ENCODE results near the gene ANO3. TPM values are rescaled to one million over a fixed set of nuclear protein-coding genes. Genes with fewer than 3 reads are reported as not detected.

Gene ANO3
- total and polyA plus RNA-seq, 2 donors from 2014 or later = 0.30 to 1.5 TPM

- no peaks in the 10 kb centered on the region for H3K27me3 ChIP-seq (ENCODE audit: control insufficient read depth, insufficient read depth, low read length)
- FAIRE-seq (no peak), DNase-seq (no peak)
- no peak overlapping the region for H3K27ac ChIP-seq (ENCODE audit: low read depth in 2 of 2, low read length in 2 of 2)
- no peak for TF ChIP-seq CTCF (IDR thresholded peaks at IDR 0.05; ENCODE audit: borderline replicate concordance, extremely low read depth, insufficient read depth)
- H3K9ac ChIP-seq (ENCODE audit: low read length in 3 of 3) = no peak overlapping the region
- no peak overlapping the region for H3K4me3 ChIP-seq (ENCODE audit: low read length in 3 of 3)
- no peaks in the 10 kb centered on the region for H3K9me3 ChIP-seq (ENCODE audit: control insufficient read depth in 2 of 3, insufficient read depth in 1 of 3, low read length in 3 of 3)
- intact Hi-C loops (cut with DNase I) = no loop called here
- H3K36me3 ChIP-seq (ENCODE audit: control insufficient read depth in 2 of 3, insufficient read depth in 3 of 3, low read length in 3 of 3) = no peaks in the 10 kb centered on the region
- no peaks in the 10 kb centered on the region for H3K4me1 ChIP-seq (ENCODE audit: control insufficient read depth in 2 of 3, insufficient read depth in 2 of 3, low read depth in 1 of 3, low read length in 3 of 3)
Observed at GRCh38 chr11:26443617-26444016, 111.7 kb downstream of the ANO3 start.

- H3K27me3 ChIP-seq (ENCODE audit: control insufficient read depth, insufficient read depth, low read length) = no peaks in the 10 kb centered on the region
- no peak overlapping the region for H3K4me3 ChIP-seq (ENCODE audit: low read length in 3 of 3)
- FAIRE-seq (no peak), DNase-seq (no peak)
- no peaks in the 10 kb centered on the region for H3K36me3 ChIP-seq (ENCODE audit: control insufficient read depth in 2 of 3, insufficient read depth in 3 of 3, low read length in 3 of 3)
- TF ChIP-seq CTCF (IDR thresholded peaks at IDR 0.05; ENCODE audit: borderline replicate concordance, extremely low read depth, insufficient read depth) = no peak
- intact Hi-C loops (cut with DNase I) = no loop called here
- H3K27ac ChIP-seq (ENCODE audit: low read depth in 2 of 2, low read length in 2 of 2) = no peak overlapping the region
- no peaks in the 10 kb centered on the region for H3K9me3 ChIP-seq (ENCODE audit: control insufficient read depth in 2 of 3, insufficient read depth in 1 of 3, low read length in 3 of 3)
- no peak overlapping the region for H3K9ac ChIP-seq (ENCODE audit: low read length in 3 of 3)
- no peaks in the 10 kb centered on the region for H3K4me1 ChIP-seq (ENCODE audit: control insufficient read depth in 2 of 3, insufficient read depth in 2 of 3, low read depth in 1 of 3, low read length in 3 of 3)
Observed at GRCh38 chr11:26457636-26458035, 125.7 kb downstream of the ANO3 start.

- no peak overlapping the region for H3K9ac ChIP-seq (ENCODE audit: low read length in 3 of 3)
- no peak for TF ChIP-seq CTCF (IDR thresholded peaks at IDR 0.05; ENCODE audit: borderline replicate concordance, extremely low read depth, insufficient read depth)
- H3K36me3 ChIP-seq (ENCODE audit: control insufficient read depth in 2 of 3, insufficient read depth in 3 of 3, low read length in 3 of 3) = no peaks in the 10 kb centered on the region
- H3K4me1 ChIP-seq (ENCODE audit: control insufficient read depth in 2 of 3, insufficient read depth in 2 of 3, low read depth in 1 of 3, low read length in 3 of 3) = no peaks in the 10 kb centered on the region
- FAIRE-seq = no peak
- intact Hi-C loops (cut with DNase I) = no loop called here
- no peak overlapping the region for H3K27ac ChIP-seq (ENCODE audit: low read depth in 2 of 2, low read length in 2 of 2)
- DNase-seq = no peak
- no peak overlapping the region for H3K4me3 ChIP-seq (ENCODE audit: low read length in 3 of 3)
- no peaks in the 10 kb centered on the region for H3K9me3 ChIP-seq (ENCODE audit: control insufficient read depth in 2 of 3, insufficient read depth in 1 of 3, low read length in 3 of 3)
- H3K27me3 ChIP-seq (ENCODE audit: control insufficient read depth, insufficient read depth, low read length) = no peaks in the 10 kb centered on the region
Observed at GRCh38 chr11:26465274-26465673, 133.3 kb downstream of the ANO3 start.

GRCh38 chr11:26467506-26467905, 135.6 kb downstream of the ANO3 start:
- H3K9me3 ChIP-seq (ENCODE audit: control insufficient read depth in 2 of 3, insufficient read depth in 1 of 3, low read length in 3 of 3) = no peaks in the 10 kb centered on the region
- no peak for FAIRE-seq
- intact Hi-C loops (cut with DNase I) = no loop called here

More at GRCh38 chr11:26467506-26467905, 135.6 kb downstream of the ANO3 start:
- H3K9ac ChIP-seq (ENCODE audit: low read length in 3 of 3) = no peak overlapping the region
- H3K27me3 ChIP-seq (ENCODE audit: control insufficient read depth, insufficient read depth, low read length) = no peaks in the 10 kb centered on the region
- TF ChIP-seq CTCF (IDR thresholded peaks at IDR 0.05; ENCODE audit: borderline replicate concordance, extremely low read depth, insufficient read depth) = no peak
- no peak overlapping the region for H3K4me3 ChIP-seq (ENCODE audit: low read length in 3 of 3)
- H3K27ac ChIP-seq (ENCODE audit: low read depth in 2 of 2, low read length in 2 of 2) = no peak overlapping the region
- H3K4me1 ChIP-seq (ENCODE audit: control insufficient read depth in 2 of 3, insufficient read depth in 2 of 3, low read depth in 1 of 3, low read length in 3 of 3) = no peaks in the 10 kb centered on the region
- H3K36me3 ChIP-seq (ENCODE audit: control insufficient read depth in 2 of 3, insufficient read depth in 3 of 3, low read length in 3 of 3) = no peaks in the 10 kb centered on the region
- DNase-seq = no peak
